Transverse colon (tissue), 4 donors: ENCODE results near the gene RBBP8.

Experiments used
- EP300 ChIP-seq: sonication (generic); formaldehyde crosslinking; IDR thresholded peaks from one replicate; pipeline ENCODE4 v1.6.1; 2017; ENCODE audit warnings: antibody characterized with exemption, low read depth
- POLR2A ChIP-seq: fragments of 450-650 bp; IDR thresholded peaks from one replicate; pipeline ENCODE4 v1.6.1; 2016; ENCODE audit warnings: antibody characterized with exemption, mild to moderate bottlenecking, moderate library complexity
- POLR2AphosphoS5 ChIP-seq, 3 donors: sonication (generic); formaldehyde crosslinking; IDR thresholded peaks; one replicate each; pipeline ENCODE4 v1.6.1; 2016; ENCODE audit warnings: antibody characterized with exemption in 3 of 3
- TF ChIP-seq, protein P1 (sequence below), 5 experiments: fragments of 200-600 bp in 3 of 5; fragments of 450-650 bp in 2 of 5; sonication (generic) in 3 of 5; IDR thresholded peaks; 1 replicate in 2 of 5; 2 replicates in 3 of 5; pipeline ENCODE4 v1.5.1; 2016 to 2017; ENCODE audit warnings: antibody characterized with exemption in 5 of 5, inconsistent platforms in 3 of 5, mild to moderate bottlenecking in 2 of 5, moderate library complexity in 1 of 5

DNA sequence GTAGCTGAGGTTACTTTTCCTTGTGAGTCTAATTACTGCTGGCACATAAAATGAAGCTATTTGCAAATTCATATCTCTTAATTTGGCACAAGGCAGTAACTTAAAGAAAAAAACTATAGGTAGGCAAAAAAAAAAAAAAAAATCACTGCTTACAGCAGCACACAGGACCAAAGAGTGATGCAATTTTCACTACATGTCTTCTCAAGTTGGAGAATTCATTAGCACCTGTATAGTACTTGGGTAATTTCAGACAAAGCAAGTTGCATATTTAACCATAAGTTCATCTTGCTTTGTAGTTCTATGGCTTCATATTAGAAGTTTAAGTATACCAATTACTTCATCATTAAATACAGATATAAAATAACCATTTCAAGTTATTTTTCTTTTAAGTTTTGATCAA lies 33.7 kb upstream of the RBBP8 start:
- TF ChIP-seq, protein P1, sequence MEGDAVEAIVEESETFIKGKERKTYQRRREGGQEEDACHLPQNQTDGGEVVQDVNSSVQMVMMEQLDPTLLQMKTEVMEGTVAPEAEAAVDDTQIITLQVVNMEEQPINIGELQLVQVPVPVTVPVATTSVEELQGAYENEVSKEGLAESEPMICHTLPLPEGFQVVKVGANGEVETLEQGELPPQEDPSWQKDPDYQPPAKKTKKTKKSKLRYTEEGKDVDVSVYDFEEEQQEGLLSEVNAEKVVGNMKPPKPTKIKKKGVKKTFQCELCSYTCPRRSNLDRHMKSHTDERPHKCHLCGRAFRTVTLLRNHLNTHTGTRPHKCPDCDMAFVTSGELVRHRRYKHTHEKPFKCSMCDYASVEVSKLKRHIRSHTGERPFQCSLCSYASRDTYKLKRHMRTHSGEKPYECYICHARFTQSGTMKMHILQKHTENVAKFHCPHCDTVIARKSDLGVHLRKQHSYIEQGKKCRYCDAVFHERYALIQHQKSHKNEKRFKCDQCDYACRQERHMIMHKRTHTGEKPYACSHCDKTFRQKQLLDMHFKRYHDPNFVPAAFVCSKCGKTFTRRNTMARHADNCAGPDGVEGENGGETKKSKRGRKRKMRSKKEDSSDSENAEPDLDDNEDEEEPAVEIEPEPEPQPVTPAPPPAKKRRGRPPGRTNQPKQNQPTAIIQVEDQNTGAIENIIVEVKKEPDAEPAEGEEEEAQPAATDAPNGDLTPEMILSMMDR (IDR thresholded peaks at IDR 0.05), result no peak
- TF ChIP-seq POLR2A (no peak), POLR2AphosphoS5 (IDR thresholded peaks at IDR 0.05) (no peak), EP300 (no peak)
